Measurements from ENCODE around the gene HNRNPK.

The HNRNPK gene
- long read RNA-seq, donor 1, transcript HNRNPK-209 (5 exons, 900 nt), result minor isoform, 8 of 459 reads
- long read RNA-seq, donor 1, transcript HNRNPK-211 (2 exons, 868 nt), result major isoform, 12 of 459 reads
- long read RNA-seq, donor 1, partial matches to known transcripts, result 216 of 459 reads
- long read RNA-seq, donor 1, other reads (novel, unspliced or antisense), result 220 of 459 reads
- long read RNA-seq, donor 2, transcript HNRNPK-211 (2 exons, 868 nt), result major isoform, 5 of 173 reads
- long read RNA-seq, donor 2, partial matches to known transcripts, result 60 of 173 reads
- long read RNA-seq, donor 2, other reads (novel, unspliced or antisense), result 106 of 173 reads
- long read RNA-seq, donor 3, transcript HNRNPK-211 (2 exons, 868 nt), result major isoform, 5 of 116 reads
- long read RNA-seq, donor 3, partial matches to known transcripts, result 45 of 116 reads
- long read RNA-seq, donor 3, other reads (novel, unspliced or antisense), result 63 of 116 reads
- long read RNA-seq, donor 4, transcript HNRNPK-211 (2 exons, 868 nt), result minor isoform, 9 of 384 reads
- long read RNA-seq, donor 4, transcript HNRNPK-209 (5 exons, 900 nt), result major isoform, 11 of 384 reads
- long read RNA-seq, donor 4, partial matches to known transcripts, result 230 of 384 reads
- long read RNA-seq, donor 4, other reads (novel, unspliced or antisense), result 133 of 384 reads
- long read RNA-seq, donor 5, transcript HNRNPK-211 (2 exons, 868 nt), result major isoform, 7 of 345 reads
- long read RNA-seq, donor 5, transcript HNRNPK-209 (5 exons, 900 nt), result minor isoform, 5 of 345 reads
- long read RNA-seq, donor 5, partial matches to known transcripts, result 149 of 345 reads
- long read RNA-seq, donor 5, other reads (novel, unspliced or antisense), result 183 of 345 reads
- long read RNA-seq, donor 6, partial matches to known transcripts, result 141 of 218 reads
- long read RNA-seq, donor 6, other reads (novel, unspliced or antisense), result 68 of 218 reads
- long read RNA-seq, donor 7, transcript HNRNPK-211 (2 exons, 868 nt), result major isoform, 10 of 499 reads
- long read RNA-seq, donor 7, transcript HNRNPK-209 (5 exons, 900 nt), result minor isoform, 6 of 499 reads
- long read RNA-seq, donor 7, partial matches to known transcripts, result 288 of 499 reads
- long read RNA-seq, donor 7, other reads (novel, unspliced or antisense), result 193 of 499 reads
- long read RNA-seq, donor 8, transcript HNRNPK-211 (2 exons, 868 nt), result major isoform, 8 of 313 reads
- long read RNA-seq, donor 8, transcript HNRNPK-209 (5 exons, 900 nt), result minor isoform, 6 of 313 reads
- long read RNA-seq, donor 8, partial matches to known transcripts, result 158 of 313 reads
- long read RNA-seq, donor 8, other reads (novel, unspliced or antisense), result 138 of 313 reads

DNA sequence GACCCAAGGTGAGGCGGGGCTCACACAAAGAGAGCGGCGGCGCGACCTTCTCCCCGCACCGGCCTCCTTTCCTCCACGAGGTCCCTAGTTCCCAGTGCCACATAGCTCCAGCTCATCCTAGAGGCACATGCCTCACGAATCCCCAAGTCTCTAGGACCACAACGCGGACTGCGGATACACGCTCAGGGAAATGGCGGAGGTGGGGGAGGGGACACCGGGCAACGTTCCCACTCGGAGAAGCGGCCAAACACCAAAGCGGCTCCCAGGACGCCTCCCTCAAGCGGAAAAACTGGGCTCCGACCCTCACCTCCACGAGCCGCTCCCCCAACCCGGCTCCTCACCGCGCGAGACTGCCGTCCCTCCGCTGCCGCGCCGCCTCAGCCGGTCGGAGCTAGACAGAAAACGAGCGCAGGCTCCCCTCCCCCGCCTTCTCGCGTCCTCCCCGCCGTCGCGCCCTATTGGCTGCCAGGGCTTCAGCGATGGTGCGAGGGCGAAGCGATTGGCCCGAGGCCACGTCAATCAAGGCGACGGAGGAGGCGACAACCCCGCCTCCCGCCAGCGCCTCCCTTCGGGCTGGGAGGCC lies at the start of gene HNRNPK:
Gene HNRNPK (minus strand): TSS at position 404 of the 583 bp plus-strand sequence. CDS start 1,963 bp downstream, outside the sequence.
- DNase-seq, result peak; percentile 97

DNA sequence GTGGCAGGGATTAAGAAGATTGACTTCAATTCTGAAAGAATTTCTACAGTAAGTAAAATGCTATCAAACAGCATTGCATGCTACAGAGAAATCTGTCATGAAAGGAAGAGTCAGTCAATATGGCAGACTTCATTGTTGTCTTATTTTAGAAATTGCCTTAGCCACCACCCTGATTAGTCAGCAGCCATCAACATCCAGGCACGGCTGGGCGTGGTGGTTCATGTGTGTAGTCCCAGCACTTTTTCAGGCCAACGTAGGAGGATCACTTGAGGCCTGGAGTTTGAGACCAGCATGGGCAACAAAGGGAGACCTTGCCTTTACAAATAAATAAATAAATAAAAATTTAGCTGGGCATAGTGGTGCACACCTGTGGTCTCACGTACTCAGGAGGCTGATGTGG lies 47.2 kb upstream of the HNRNPK start:
- DNase-seq, result no peak

DNA sequence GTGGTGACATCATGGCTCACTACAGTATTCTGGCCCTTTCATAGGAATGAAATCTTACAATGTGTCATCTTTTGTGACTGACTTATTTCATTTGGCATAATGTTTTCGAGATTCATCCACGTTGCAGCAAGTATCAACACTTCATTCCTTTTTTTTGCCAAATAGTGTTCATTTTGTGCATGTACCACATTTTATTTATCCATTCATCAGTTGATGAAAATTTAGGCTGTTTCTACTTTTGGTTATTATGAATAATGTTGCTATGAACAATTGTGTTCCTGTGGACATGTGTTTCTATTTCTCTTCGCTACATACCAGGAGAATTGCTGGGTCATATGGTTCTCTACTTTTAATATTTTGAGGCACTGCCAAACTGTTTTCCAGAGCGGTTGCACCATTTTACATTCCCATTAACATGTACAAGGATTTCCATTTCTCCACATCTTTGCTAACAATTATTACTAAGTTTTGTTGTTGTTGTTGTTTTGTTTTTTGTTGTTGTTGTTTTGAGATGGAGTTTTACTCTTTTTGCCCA lies 44.1 kb upstream of the HNRNPK start:
- no peak for DNase-seq

DNA sequence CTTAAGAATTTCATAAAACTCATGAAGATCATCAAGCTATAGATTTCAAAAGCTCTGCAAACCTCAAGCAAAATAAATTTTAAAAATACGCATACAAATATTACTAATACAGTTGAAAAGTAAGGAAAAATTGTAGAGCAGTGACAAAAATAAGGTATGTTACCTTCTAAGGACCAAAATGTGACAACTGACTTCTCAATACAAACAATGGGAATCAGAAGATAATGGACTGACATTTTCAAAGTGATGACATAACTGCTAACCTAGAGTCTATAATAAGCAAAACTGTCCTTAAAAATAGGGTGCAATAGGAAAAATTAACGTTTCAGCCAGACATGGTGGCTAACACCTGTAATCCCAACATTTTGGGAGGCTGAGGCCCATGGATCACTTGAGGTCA lies 27.6 kb upstream of the HNRNPK start:
- DNase-seq, result no peak

DNA sequence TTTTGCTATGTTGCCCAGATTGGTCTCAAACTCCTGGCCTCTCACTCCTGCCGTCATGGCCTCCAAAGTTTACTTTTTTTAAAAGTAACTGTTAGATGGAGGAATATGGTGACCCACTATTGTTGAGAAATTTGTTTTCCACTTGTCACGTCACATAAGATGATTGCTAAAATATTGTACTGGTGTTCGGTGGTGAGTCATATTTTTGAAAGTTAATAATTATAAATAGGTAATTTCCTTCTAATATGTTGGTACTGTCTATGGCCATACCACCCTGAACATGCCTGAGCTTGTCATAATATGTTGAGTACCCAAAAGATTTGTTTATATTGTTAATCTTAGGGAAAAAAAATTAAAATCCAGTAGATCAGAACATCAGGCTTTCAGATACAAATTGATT lies 23.2 kb upstream of the HNRNPK start:
- DNase-seq, result no peak

DNA sequence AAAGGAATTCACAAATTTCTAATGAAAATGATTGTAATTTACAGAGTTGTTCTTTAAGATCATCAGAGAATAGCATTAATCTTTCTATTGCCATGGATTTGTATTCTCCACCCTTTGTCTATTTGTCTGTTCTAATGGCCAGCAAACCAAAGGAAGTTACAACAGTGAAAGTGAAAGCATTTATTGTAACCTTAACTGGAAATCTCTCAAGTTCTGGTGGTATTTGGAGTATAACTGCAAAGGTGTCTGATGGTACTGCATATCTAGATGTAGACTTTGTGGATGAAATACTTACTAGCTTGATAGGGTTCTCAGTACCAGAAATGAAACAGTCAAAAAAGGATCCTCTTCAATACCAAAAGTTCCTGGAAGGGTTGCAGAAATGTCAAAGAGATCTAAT lies 22.3 kb upstream of the HNRNPK start:
- no peak for DNase-seq

DNA sequence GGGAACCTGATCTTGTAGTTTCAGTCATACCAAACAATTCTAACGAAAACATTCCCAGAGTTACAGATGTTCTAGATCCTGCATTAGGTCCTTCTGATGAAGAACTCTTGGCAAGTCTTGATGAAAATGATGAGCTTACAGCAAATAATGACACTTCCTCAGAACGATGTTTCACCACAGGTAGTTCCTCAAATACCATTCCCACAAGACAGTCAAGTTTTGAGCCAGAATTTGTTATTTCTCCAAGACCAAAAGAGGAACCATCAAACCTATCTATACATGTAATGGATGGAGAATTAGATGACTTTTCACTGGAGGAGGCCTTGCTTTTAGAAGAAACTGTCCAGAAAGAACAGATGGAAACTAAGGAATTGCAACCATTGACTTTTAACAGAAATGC lies 21.6 kb upstream of the HNRNPK start:
- DNase-seq, result no peak

DNA sequence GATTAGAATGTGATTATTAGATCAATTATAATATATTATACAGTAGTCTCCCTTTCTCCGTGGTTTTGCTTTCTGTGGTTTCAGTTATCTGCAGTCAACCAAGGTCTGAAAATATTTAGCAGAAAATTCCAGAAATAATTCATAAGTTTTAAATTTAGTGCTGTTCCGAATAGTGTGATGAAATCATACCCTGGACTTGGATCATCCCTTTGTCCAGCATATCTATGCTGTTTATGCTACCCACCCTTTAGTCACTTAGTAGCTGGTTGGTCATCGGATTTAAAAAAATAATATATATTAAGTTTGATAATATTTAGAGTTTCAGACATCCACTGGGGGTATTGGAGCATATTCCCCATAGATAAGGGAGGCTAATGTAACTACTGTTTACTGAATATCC lies 20.2 kb upstream of the HNRNPK start:
- no peak for DNase-seq

DNA sequence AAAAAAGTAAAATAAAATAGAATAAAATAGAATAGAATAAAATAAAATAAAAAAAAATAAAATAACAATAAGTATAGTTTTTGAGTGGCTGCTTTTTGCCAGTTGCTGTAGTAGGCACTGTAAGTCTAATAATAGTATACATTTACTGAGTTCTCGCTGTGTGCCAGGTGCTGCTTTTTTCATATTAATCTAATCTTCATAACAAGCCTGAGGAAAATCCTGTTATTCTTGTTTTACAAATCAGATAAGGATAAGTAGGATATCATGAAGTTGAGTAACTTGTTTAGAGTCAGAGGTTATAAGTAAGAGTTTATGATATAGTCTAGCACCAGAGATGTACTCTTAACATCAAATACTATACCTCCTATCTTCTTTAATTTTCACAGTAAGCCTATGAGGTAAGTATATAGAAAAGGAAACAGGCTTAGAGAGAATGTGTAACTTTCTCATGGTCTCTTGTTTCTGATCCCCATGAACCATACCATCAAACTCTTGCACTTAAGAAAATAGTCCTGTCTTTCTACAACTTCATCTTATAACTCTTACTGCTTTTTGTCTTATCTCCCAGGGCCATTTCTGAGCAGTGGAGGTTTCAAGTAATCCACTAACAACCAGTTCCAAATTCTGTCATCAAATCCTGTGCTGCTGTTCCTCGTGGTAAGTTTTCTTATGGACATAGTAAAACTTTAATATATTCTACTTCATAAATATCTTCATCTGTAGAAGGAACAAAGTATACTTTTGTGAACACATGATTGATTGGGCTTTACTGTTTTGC lies 19.3 kb upstream of the HNRNPK start:
- DNase-seq, result no peak

DNA sequence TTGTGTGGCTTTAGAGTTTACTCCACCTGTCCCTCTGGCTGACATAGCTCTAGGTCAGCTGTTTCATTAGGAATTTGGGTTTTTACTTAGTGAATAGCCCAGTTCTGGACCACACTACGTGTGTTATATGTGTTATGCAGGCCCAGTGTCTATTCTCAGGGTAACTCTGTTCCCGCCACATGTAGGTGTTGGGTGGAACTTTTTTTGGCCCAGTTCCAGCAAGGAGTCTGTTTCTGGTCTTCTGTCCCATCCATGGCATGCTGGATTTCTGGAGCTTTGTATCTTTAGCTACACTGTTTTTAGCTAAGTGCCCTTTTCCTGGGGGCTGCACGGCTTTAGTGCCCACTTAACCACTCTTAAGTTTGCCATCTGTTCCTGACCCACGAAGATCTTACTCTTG lies 16.1 kb upstream of the HNRNPK start:
- DNase-seq, result no peak

DNA sequence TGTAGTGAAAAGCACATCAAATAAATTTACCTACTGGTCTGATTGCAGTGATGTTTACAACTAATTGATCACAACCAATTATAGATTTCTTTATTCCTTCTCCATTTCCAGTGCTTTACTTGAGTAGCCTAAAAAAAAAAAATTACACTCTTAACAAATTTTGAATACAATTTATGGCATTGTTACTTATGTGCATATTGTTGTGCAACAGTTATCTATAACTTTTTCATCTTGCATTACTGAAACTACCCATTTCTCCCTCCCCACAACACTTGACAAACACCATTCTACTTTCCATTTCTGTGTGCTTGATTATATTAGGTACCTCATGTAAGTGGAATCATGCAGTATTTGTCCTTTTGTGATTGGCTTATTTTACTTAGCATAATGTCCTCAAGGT lies 12.9 kb upstream of the HNRNPK start:
- DNase-seq, result no peak

DNA sequence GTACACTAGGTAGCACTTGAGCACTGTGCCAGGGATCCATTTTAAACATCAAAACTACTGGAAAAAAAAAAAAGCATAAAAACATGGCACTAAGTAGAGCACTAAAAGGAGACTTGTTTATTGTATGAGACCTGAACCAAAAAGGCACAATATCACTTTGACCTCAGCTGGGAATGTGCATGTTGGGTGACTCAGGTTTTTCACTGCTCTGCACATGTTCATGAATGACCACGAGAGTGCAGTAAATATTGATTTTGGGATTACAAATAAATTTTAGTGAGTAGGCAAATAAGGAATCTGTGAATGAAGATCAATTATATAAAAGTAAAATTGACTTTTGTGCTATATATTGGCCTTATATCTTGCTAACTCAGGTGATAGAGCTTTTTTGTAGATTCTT lies 12.4 kb upstream of the HNRNPK start:
- no peak for DNase-seq

DNA sequence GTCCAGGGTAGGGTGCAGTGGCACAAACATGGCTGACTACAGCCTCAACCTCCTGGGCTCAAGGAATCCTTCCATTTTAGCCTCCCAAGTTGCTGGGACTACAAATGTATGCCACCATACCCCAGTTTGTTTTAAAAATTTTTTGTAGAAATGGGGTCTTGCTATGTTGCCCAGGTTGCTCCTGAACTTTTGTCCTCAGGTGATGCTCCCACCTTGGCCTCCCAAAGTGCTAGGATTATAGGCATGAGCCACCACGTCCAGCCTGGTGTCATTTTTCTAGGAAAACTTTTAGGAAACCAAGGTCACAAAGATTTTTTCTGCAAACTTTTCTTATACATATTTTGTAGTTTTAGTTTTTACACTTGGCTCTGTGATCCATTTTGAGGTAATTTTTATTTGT lies 11.3 kb upstream of the HNRNPK start:
- DNase-seq, result no peak

DNA sequence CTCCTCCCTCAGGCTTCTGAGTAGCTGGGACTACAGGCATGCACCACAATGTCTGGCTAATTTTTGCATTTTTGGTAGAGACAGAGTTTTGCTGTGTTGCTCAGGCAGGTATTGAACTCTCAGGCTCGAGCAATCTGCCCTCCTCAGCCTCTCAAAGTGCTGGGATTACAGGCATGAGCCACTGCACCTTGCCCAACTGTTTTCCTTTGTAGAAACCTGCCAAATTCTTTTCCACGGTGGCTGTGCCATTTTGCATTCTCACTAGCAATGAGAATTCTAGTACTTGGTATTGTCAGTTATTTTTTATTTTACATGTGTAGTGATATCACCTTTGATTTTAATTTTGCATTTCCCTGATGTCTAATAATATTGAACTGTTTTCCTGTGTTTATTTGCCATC lies 8.4 kb upstream of the HNRNPK start:
- DNase-seq, result no peak

DNA sequence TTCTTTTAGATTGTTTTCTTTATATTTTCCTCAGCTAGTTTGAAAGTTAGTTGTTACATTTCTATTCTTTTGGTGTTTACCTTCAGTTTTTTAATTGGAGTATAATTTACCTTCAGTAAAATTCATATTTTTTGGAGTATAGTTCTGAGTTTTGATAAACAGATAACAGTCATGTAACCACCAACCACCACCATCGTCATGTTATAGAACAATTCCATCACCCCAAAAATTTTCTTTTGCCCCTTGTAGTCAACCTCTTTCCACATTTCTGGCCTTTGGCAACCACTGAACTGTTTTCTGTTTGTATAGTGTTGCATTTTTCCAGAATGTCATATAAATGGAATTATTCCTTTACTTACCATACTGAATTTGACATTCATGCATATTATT lies 7.4 kb upstream of the HNRNPK start:
- no peak for DNase-seq

DNA sequence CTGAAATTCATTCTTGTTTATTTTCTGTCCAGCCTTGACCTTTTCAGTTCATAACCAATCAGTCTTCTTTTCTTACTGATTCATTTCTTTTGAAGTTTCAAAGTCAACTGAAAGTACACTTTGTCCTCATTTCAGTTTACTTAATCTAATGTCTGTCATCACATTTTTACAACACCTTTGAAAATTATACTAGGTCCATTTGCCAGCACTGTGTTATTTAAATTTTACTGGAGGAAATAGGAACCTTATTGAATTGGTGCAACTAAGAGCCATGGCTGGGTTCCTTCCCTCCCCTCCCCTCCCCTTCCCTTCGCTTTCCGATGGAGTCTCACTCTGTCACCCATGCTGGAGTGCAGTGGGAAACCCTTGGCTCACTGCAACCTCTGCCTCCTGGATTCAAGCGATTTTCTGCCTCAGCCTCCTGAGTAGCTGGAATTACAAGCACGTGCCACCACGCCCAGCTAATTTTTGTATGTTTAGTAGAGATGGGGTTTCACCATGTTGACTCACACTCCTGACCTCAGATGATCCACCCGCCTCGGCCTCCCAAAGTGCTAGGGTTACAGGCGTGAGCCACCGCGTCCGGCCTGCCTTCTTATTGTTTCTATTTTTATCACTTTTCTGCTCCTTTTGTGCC lies 6.9 kb upstream of the HNRNPK start:
- no peak for DNase-seq

DNA sequence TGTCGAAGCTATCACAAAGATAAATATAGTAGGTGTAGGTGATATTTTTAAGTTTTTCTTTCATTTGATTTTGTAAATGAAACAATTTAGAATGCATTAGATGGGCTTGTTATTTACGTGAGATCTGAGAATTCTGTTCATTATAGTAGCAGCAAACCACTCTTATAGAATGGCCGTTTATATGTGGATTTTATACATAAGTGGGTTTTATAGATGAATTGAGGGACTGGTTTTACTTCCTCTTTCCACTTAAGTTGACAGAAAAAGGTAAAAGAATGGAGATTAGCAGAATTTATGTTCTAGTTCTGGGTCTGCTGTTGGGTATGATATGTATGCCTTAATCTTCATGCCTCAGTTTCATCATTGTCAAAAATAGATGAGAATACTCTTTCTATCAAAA lies 6.2 kb upstream of the HNRNPK start:
- DNase-seq, result no peak

DNA sequence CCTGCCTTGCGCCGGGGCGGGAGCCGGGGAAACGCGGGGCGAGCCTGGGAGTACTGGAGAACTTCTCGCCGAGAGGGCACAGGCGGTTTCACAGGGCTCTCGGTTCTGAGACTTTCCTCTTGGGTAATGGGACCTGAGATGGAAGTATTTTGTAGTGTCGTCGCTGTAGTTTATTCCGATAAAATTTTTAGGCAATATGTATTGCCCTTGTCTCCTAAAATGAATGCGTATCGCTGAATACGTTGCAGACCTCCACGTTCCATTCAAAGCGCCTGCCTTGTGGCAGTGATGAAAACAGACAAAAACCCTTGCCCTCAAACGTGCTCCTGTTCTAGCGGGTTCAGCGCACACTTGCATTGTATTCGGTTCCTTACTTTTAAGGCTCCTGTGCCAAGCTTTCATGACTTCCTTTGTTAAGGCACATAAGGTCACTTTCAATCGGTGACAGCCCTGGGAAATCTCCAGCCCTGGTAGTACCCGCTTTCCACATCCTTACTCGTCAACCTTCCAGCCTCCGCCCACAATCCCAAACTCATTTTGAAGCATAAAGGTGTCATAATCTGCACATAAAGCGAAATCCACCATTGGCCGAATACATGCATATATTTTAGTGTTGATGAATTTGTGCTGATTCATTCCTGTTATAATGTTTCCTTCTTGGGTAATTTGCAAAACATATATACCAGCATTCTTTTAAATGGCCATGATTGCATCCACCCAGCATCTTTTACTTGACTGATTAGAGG lies 1.3 kb upstream of the HNRNPK start:
- DNase-seq, result no peak

DNA sequence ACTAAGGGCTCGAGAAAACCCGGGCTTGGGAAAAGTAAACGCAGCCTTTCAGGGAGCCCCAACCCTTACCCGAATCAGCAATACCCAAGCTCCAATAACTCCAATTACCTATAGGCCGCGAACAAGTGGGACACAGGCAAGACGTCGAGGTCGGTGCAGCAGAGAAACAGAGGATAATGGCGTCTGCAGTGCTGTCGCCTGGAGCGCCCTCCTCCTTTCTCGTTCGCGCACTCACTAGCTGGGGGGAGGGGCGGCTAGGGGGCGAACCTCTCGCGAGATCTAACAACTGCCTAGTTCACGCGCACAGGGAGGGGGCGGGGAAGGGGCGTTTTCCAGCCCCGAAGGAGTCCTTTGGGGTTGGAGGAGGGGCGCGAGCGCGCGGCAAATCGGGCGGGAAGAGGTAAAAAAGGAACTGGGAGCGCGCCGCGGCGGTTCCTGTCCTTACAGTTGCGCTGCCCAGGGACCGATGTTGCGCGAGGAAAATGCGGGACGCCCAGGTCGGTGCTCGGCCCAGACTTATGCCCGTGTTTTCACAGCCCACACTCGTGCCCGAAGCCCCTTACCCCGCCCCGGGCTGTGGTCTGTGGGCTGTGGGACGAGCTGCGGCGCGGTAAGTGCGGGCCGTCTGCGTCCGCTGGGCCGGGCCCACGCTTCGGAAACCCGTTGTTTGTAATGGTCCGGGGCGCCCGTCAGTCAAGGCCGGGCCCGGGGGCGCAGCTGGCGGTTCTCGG lies 545 bp upstream of the HNRNPK start, which contains the start of gene RMI1:
Gene RMI1 (plus strand): TSS at position 411 of the 731 bp plus-strand sequence. CDS start 20,182 bp downstream, outside the sequence.
- peak; percentile 100 for DNase-seq
